Skin of body (tissue), 2 donors: ENCODE measurements around the gene WFDC11. TPM values are rescaled to one million over a fixed set of nuclear protein-coding genes. Genes with fewer than 3 reads are reported as not detected.
"Not testable (repeated sequence)": the region's sequence is repeated elsewhere in the genome, so short reads cannot be mapped to it uniquely, and the experiment has no call there.

Source experiments
- DNase-seq: peaks from one replicate; lab custom pipeline; 2025; lab: John Stamatoyannopoulos, UW
- total RNA-seq: library from RNA; depleted of rRNA; stranded (reverse); fragments of >200 nt; gene quantifications from one replicate; pipeline ENCODE4 v1.2.3, GENCODE V29; 2014

Gene WFDC11
- total RNA-seq: not detected

- no peak for DNase-seq
Observed at GRCh38 chr20:45670139-45670538, at the start of gene WFDC11. Gene WFDC11 (minus strand): TSS chr20:45670239. CDS start chr20:45650600, 19,639 bp downstream.

- DNase-seq: not testable (repeated sequence)
Observed at GRCh38 chr20:45716141-45716688, 46.2 kb upstream of the WFDC11 start.

- peak; percentile 31 for DNase-seq
Observed at GRCh38 chr20:45704969-45705637, 35.1 kb upstream of the WFDC11 start, which contains the start of gene WFDC10B. Gene WFDC10B (minus strand): TSS chr20:45705019. CDS start chr20:45685992, 19,027 bp downstream.

- DNase-seq: no peak
Observed at GRCh38 chr20:45701873-45702272, 31.8 kb upstream of the WFDC11 start, which contains the start of gene WFDC13. Gene WFDC13 (plus strand): TSS chr20:45702038. CDS start chr20:45702124, 86 bp downstream.

- DNase-seq: no peak
Observed at GRCh38 chr20:45701104-45701503, 31.1 kb upstream of the WFDC11 start.

GRCh38 chr20:45695496-45695895, 25.5 kb upstream of the WFDC11 start:
- no peak for DNase-seq

GRCh38 chr20:45693346-45693745, 23.3 kb upstream of the WFDC11 start:
- not testable (repeated sequence) for DNase-seq

GRCh38 chr20:45685896-45686295, 15.9 kb upstream of the WFDC11 start:
- no peak for DNase-seq

GRCh38 chr20:45679650-45680049, 9.6 kb upstream of the WFDC11 start:
- DNase-seq: no peak

GRCh38 chr20:45672765-45673164, 2.7 kb upstream of the WFDC11 start:
- DNase-seq: no peak

GRCh38 chr20:45657038-45657437, 13.0 kb downstream of the WFDC11 start:
- not testable (repeated sequence) for DNase-seq

GRCh38 chr20:45651726-45652125, 18.3 kb downstream of the WFDC11 start:
- DNase-seq: not testable (repeated sequence)

- no peak for DNase-seq
Observed at GRCh38 chr20:45649312-45649863, 20.7 kb downstream of the WFDC11 start.

- DNase-seq: no peak
Observed at GRCh38 chr20:45647441-45648050, 22.5 kb downstream of the WFDC11 start.

- DNase-seq: no peak
Observed at GRCh38 chr20:45646875-45647274, 23.2 kb downstream of the WFDC11 start.

GRCh38 chr20:45645869-45646268, 24.2 kb downstream of the WFDC11 start:
- DNase-seq: not testable (repeated sequence)

GRCh38 chr20:45641076-45641475, 29.0 kb downstream of the WFDC11 start:
- DNase-seq: not testable (repeated sequence)

GRCh38 chr20:45639687-45640086, 30.4 kb downstream of the WFDC11 start:
- DNase-seq: no peak

GRCh38 chr20:45636513-45636912, 33.5 kb downstream of the WFDC11 start:
- DNase-seq: no peak

GRCh38 chr20:45631184-45631583, 38.9 kb downstream of the WFDC11 start, which contains the start of gene WFDC9:
Gene WFDC9 (minus strand): TSS chr20:45631284. CDS start chr20:45610181, 21,103 bp downstream.
- DNase-seq: no peak

- no peak for DNase-seq
Observed at GRCh38 chr20:45630371-45630770, 39.7 kb downstream of the WFDC11 start.

GRCh38 chr20:45629496-45630100, 40.4 kb downstream of the WFDC11 start, which contains the start of gene WFDC10A:
Gene WFDC10A (plus strand): TSS chr20:45629739. CDS start chr20:45629814, 75 bp downstream.
- DNase-seq: peak; percentile 2
